GM23338 (cell line): ENCODE results near the gene ZBTB7C. TPM values are rescaled to one million over a fixed set of nuclear protein-coding genes. Genes with fewer than 3 reads are reported as not detected.

Experiments
- ETS1 ChIP-seq: IDR thresholded peaks from 2 replicates; pipeline ENCODE4 v1.6.1; 2016; ENCODE audit warnings: antibody characterized with exemption
- NANOG ChIP-seq: IDR thresholded peaks from 2 replicates; pipeline ENCODE4 v1.6.1; 2016; ENCODE audit warnings: antibody characterized with exemption, borderline replicate concordance
- POLR2AphosphoS5 ChIP-seq: IDR thresholded peaks from 2 replicates; pipeline ENCODE4 v1.6.1; 2016; ENCODE audit warnings: antibody characterized with exemption, low read depth
- REST ChIP-seq: IDR thresholded peaks from one replicate; pipeline ENCODE4 v1.6.1; 2018; ENCODE audit warnings: antibody characterized with exemption; ENCODE audit not compliant: unreplicated experiment
- STAT1 ChIP-seq: IDR thresholded peaks from one replicate; pipeline ENCODE4 v1.6.1; 2016; ENCODE audit warnings: antibody characterized with exemption; ENCODE audit not compliant: unreplicated experiment
- ZNF114 ChIP-seq: fragments of 250-450 bp; sonication (Bioruptor Pico); IDR thresholded peaks from 2 replicates; pipeline ENCODE4 v1.5.0; 2020; ENCODE audit warnings: mild to moderate bottlenecking, moderate library complexity
- ZNF331 ChIP-seq: fragments of 250-450 bp; sonication (Bioruptor Pico); IDR thresholded peaks from 2 replicates; pipeline ENCODE4 v1.5.0; 2020; ENCODE audit warnings: low read depth, mild to moderate bottlenecking, moderate library complexity
- ZNF462 ChIP-seq: fragments of 250-450 bp; sonication (Bioruptor Pico); IDR thresholded peaks from 2 replicates; pipeline ENCODE4 v1.5.0; 2020; ENCODE audit warnings: mild to moderate bottlenecking, moderate library complexity
- polyA plus RNA-seq: library from polyadenylated mRNA; unstranded; fragments of >200 nt; fragmentation: Nextera tagmentation; extraction: Ambion mirVana; gene quantifications from 2 replicates; pipeline ENCODE4 v1.2.1, GENCODE V29; 2016
- total RNA-seq: library from RNA; depleted of rRNA; stranded (reverse); fragments of >200 nt; shearing (Covaris generic); gene quantifications from 2 replicates; pipeline ENCODE4 v1.2.3, GENCODE V29; 2014

Gene ZBTB7C
- total and polyA plus RNA-seq, 2 experiments from 2014 or later = 0.03 to 0.14 TPM

- no peak for TF ChIP-seq ZNF462
- no peak for TF ChIP-seq ZNF114 (CRISPR knock-in tag)
- no peak for TF ChIP-seq NANOG
- no peak for TF ChIP-seq STAT1
- no peak for TF ChIP-seq REST
- TF ChIP-seq ETS1 = no peak
- no peak for TF ChIP-seq ZNF331
- no peak for TF ChIP-seq POLR2AphosphoS5
These were observed 402.6 kb downstream of the ZBTB7C start (continued) for GRCh38 chr18:48006415-48007175.
